Naive B cell (primary cell): ENCODE measurements around the gene ACTR5. TPM values are rescaled to one million over a fixed set of nuclear protein-coding genes. Genes with fewer than 3 reads are reported as not detected.
A peak's percentile ranks its signal among the peaks of the same experiment; 100 is the strongest.

Source experiments
- ATAC-seq, 2 donors: fragments of 150-1000 bp; cut with Tn5 transposase; 2 replicates each; pipeline ENCODE4 v1.10.0; 2021; ENCODE audit warnings: low read depth in 2 of 2, mild to moderate bottlenecking in 2 of 2, moderate library complexity in 2 of 2
- DNase-seq: peaks from one replicate; pipeline ENCODE4 v3.0.0; 2022
- H3K27ac Mint-ChIP-seq, 6 donors: one replicate each; pipeline ENCODE4 v1.8.0; 2020 to 2022; ENCODE audit warnings: mild to moderate bottlenecking in 6 of 6, mixed read lengths in 6 of 6, moderate library complexity in 5 of 6, inconsistent platforms in 2 of 6
- H3K27me3 Mint-ChIP-seq, 3 donors: one replicate each; pipeline ENCODE4 v1.8.0; 2021 to 2022; ENCODE audit warnings: mixed read lengths in 3 of 3, mild to moderate bottlenecking in 1 of 3
- H3K36me3 Mint-ChIP-seq, 2 donors: one replicate each; pipeline ENCODE4 v1.8.0; 2020 to 2022; ENCODE audit warnings: mixed read lengths in 2 of 2, inconsistent platforms in 1 of 2, mild to moderate bottlenecking in 1 of 2
- H3K4me1 Mint-ChIP-seq, 3 donors: one replicate each; pipeline ENCODE4 v1.8.0; 2020 to 2022; ENCODE audit warnings: mixed read lengths in 3 of 3, inconsistent platforms in 1 of 3, mild to moderate bottlenecking in 1 of 3, moderate library complexity in 1 of 3
- H3K4me3 Mint-ChIP-seq, 8 donors: one replicate each; pipeline ENCODE4 v1.8.0; 2020 to 2022; ENCODE audit warnings: mild to moderate bottlenecking in 8 of 8, mixed read lengths in 8 of 8, moderate library complexity in 8 of 8, inconsistent platforms in 2 of 8
- H3K9me3 Mint-ChIP-seq, 7 donors: one replicate each; pipeline ENCODE4 v1.8.0; 2020 to 2022; ENCODE audit warnings: mixed read lengths in 7 of 7, mild to moderate bottlenecking in 5 of 7, inconsistent platforms in 2 of 7, moderate library complexity in 1 of 7
- polyA plus RNA-seq, 6 donors: library from polyadenylated mRNA; unstranded; fragments of 300-500 nt; fragmentation: Illumina TruSeq; gene quantifications; one replicate each; pipeline ENCODE4 v1.2.3, GENCODE V29; 2021; ENCODE audit warnings: low read depth in 6 of 6

Gene ACTR5
- polyA plus RNA-seq = 1 to 10 TPM; 3.5 to 9.6 (median 7.7) TPM

GRCh38 chr20:38748097-38748860 is at the start of gene ACTR5:
Gene ACTR5 (plus strand): TSS chr20:38748460. CDS start chr20:38748479, 19 bp downstream.
- DNase-seq (peak; percentile 98), ATAC-seq (peak; percentile 86 to 87)
- H3K27me3 Mint-ChIP-seq = peaks cover 6 to 8% (median 7%) of the 10 kb centered on the region in 3 donors
- peaks cover 17 to 28% (median 19%) of the 10 kb centered on the region in 3 donors for H3K4me1 Mint-ChIP-seq
- H3K27ac Mint-ChIP-seq = peak within 1 kb of the TSS; percentile 97 to 100 (median 99)
- peak within 1 kb of the TSS; percentile 93 to 99 (median 98) for H3K4me3 Mint-ChIP-seq
- H3K9me3 Mint-ChIP-seq = no peaks in the 10 kb centered on the region
- no peaks in the 10 kb centered on the region for H3K36me3 Mint-ChIP-seq

- DNase-seq = no peak
- Mint-ChIP-seq H3K9me3 (peaks cover 0 to 8% (median 0%) of the 10 kb centered on the region in 7 donors), H3K4me1 (no peaks in the 10 kb centered on the region), H3K36me3 (no peaks in the 10 kb centered on the region), H3K27ac (no peak overlapping the region), H3K4me3 (no peak overlapping the region), H3K27me3 (peaks cover 23 to 39% (median 23%) of the 10 kb centered on the region in 3 donors)
- ATAC-seq = no peak
Observed at GRCh38 chr20:38698541-38698940, 49.7 kb upstream of the ACTR5 start.

- no peak for ATAC-seq
- H3K36me3 Mint-ChIP-seq = no peaks in the 10 kb centered on the region
- no peak for DNase-seq
- H3K27ac Mint-ChIP-seq = no peak overlapping the region
- no peak overlapping the region for H3K4me3 Mint-ChIP-seq
- peaks cover 27 to 37% (median 29%) of the 10 kb centered on the region in 3 donors for H3K27me3 Mint-ChIP-seq
- H3K9me3 Mint-ChIP-seq = peaks cover 0 to 2% (median 0%) of the 10 kb centered on the region in 7 donors
- no peaks in the 10 kb centered on the region for H3K4me1 Mint-ChIP-seq
Observed at GRCh38 chr20:38700141-38700540, 48.1 kb upstream of the ACTR5 start.

GRCh38 chr20:38700926-38701325 is 47.3 kb upstream of the ACTR5 start:
- peaks cover 0 to 2% (median 0%) of the 10 kb centered on the region in 7 donors for H3K9me3 Mint-ChIP-seq
- DNase-seq (no peak), ATAC-seq (no peak)
- H3K27ac Mint-ChIP-seq = no peak overlapping the region
- no peaks in the 10 kb centered on the region for H3K36me3 Mint-ChIP-seq
- no peak overlapping the region for H3K4me3 Mint-ChIP-seq
- no peaks in the 10 kb centered on the region for H3K4me1 Mint-ChIP-seq
- peaks cover 19 to 37% (median 28%) of the 10 kb centered on the region in 3 donors for H3K27me3 Mint-ChIP-seq

GRCh38 chr20:38703526-38703925 is 44.7 kb upstream of the ACTR5 start:
- H3K36me3 Mint-ChIP-seq = no peaks in the 10 kb centered on the region
- H3K4me3 Mint-ChIP-seq = no peak overlapping the region
- H3K27ac Mint-ChIP-seq = no peak overlapping the region
- peaks cover 29 to 55% (median 40%) of the 10 kb centered on the region in 3 donors for H3K27me3 Mint-ChIP-seq
- ATAC-seq = no peak
- no peaks in the 10 kb centered on the region for H3K4me1 Mint-ChIP-seq
- no peak for DNase-seq
- H3K9me3 Mint-ChIP-seq = peaks cover 0 to 2% (median 0%) of the 10 kb centered on the region in 7 donors

GRCh38 chr20:38704136-38704535 is 44.1 kb upstream of the ACTR5 start:
- Mint-ChIP-seq H3K4me3 (no peak overlapping the region), H3K9me3 (peaks cover 0 to 2% (median 0%) of the 10 kb centered on the region in 7 donors), H3K36me3 (no peaks in the 10 kb centered on the region), H3K27ac (no peak overlapping the region), H3K27me3 (peaks cover 35 to 61% (median 40%) of the 10 kb centered on the region in 3 donors), H3K4me1 (no peaks in the 10 kb centered on the region)
- ATAC-seq (no peak), DNase-seq (no peak)

GRCh38 chr20:38706509-38706908 is 41.8 kb upstream of the ACTR5 start:
- no peaks in the 10 kb centered on the region for H3K36me3 Mint-ChIP-seq
- peaks cover 0 to 2% (median 0%) of the 10 kb centered on the region in 7 donors for H3K9me3 Mint-ChIP-seq
- no peak overlapping the region for H3K4me3 Mint-ChIP-seq
- ATAC-seq (no peak), DNase-seq (no peak)
- no peak overlapping the region for H3K27ac Mint-ChIP-seq
- peaks cover 44 to 67% (median 45%) of the 10 kb centered on the region in 3 donors for H3K27me3 Mint-ChIP-seq
- H3K4me1 Mint-ChIP-seq = no peaks in the 10 kb centered on the region

GRCh38 chr20:38714308-38714707 is 34.0 kb upstream of the ACTR5 start:
- ATAC-seq (no peak), DNase-seq (no peak)
- peaks cover 60 to 66% (median 66%) of the 10 kb centered on the region in 3 donors for H3K27me3 Mint-ChIP-seq
- no peak overlapping the region for H3K4me3 Mint-ChIP-seq
- H3K36me3 Mint-ChIP-seq = no peaks in the 10 kb centered on the region
- peaks cover 0 to 2% (median 0%) of the 10 kb centered on the region in 7 donors for H3K9me3 Mint-ChIP-seq
- H3K27ac Mint-ChIP-seq = no peak overlapping the region
- H3K4me1 Mint-ChIP-seq = no peaks in the 10 kb centered on the region

GRCh38 chr20:38715646-38716045 is 32.6 kb upstream of the ACTR5 start:
- Mint-ChIP-seq H3K4me3 (no peak overlapping the region), H3K9me3 (peaks cover 0 to 2% (median 0%) of the 10 kb centered on the region in 7 donors), H3K27ac (no peak overlapping the region), H3K27me3 (peaks cover 68 to 74% (median 70%) of the 10 kb centered on the region in 3 donors), H3K36me3 (no peaks in the 10 kb centered on the region), H3K4me1 (no peaks in the 10 kb centered on the region)
- no peak for ATAC-seq
- no peak for DNase-seq

- peaks cover 79 to 99% (median 91%) of the 10 kb centered on the region in 3 donors for H3K27me3 Mint-ChIP-seq
- H3K9me3 Mint-ChIP-seq = peaks cover 0 to 11% (median 8%) of the 10 kb centered on the region in 7 donors
- H3K4me1 Mint-ChIP-seq = peaks cover 36 to 53% (median 41%) of the 10 kb centered on the region in 3 donors
- peak overlapping the region in 6 of 8 donors; percentile 14 to 80 (median 60) for H3K4me3 Mint-ChIP-seq
- H3K27ac Mint-ChIP-seq = peak overlapping the region in 3 of 6 donors; percentile 13 to 84 (median 34)
- DNase-seq (no peak), ATAC-seq (no peak)
- peaks cover 0 to 23% of the 10 kb centered on the region in 2 donors for H3K36me3 Mint-ChIP-seq
Observed at GRCh38 chr20:38722683-38723016, 25.6 kb upstream of the ACTR5 start.

GRCh38 chr20:38723017-38723847 is 25.0 kb upstream of the ACTR5 start:
- Mint-ChIP-seq H3K36me3 (peaks cover 0 to 28% of the 10 kb centered on the region in 2 donors), H3K27me3 (peaks cover 79 to 99% (median 91%) of the 10 kb centered on the region in 3 donors), H3K9me3 (peaks cover 0 to 17% (median 10%) of the 10 kb centered on the region in 7 donors), H3K4me1 (peaks cover 42 to 59% (median 47%) of the 10 kb centered on the region in 3 donors), H3K4me3 (peak overlapping the region in 7 of 8 donors; percentile 50 to 80 (median 71)), H3K27ac (peak overlapping the region in 4 of 6 donors; percentile 39 to 89 (median 57))
- peak; percentile 2 for DNase-seq
- ATAC-seq = peak; percentile 18 to 24

- ATAC-seq (no peak), DNase-seq (peak; percentile 11)
- H3K4me3 Mint-ChIP-seq = peak within 1 kb of the TSS; percentile 50 to 89 (median 76)
- H3K36me3 Mint-ChIP-seq = peaks cover 2 to 29% of the 10 kb centered on the region in 2 donors
- peaks cover 44 to 64% (median 55%) of the 10 kb centered on the region in 3 donors for H3K4me1 Mint-ChIP-seq
- peaks cover 74 to 98% (median 91%) of the 10 kb centered on the region in 3 donors for H3K27me3 Mint-ChIP-seq
- peak within 1 kb of the TSS in 5 of 6 donors; percentile 39 to 89 (median 58) for H3K27ac Mint-ChIP-seq
- peaks cover 0 to 22% (median 11%) of the 10 kb centered on the region in 7 donors for H3K9me3 Mint-ChIP-seq
Observed at GRCh38 chr20:38723848-38724625, 24.2 kb upstream of the ACTR5 start, which contains the start of gene SLC32A1. Gene SLC32A1 (plus strand): TSS chr20:38724486. CDS start chr20:38724725, 239 bp downstream.
